T-helper 1 cell treated with Interleukin-12 subunit alpha and Interleukin-12 subunit beta and Interleukin-4 antibody, amounts not matched to agents 30 ng/mL and 1 ng/mL, for 36 hours (primary cell): ENCODE measurements around the gene MYO1A. TPM values are rescaled to one million over a fixed set of nuclear protein-coding genes. Genes with fewer than 3 reads are reported as not detected.
"Not testable (repeated sequence)": the region's sequence is repeated elsewhere in the genome, so short reads cannot be mapped to it uniquely, and the experiment has no call there.

Experiments
- intact Hi-C: fragments of 100-400 bp; cut with micrococcal nuclease; formaldehyde crosslinking; loops from one replicate; pipeline ENCODE4 v1.15.1; 2024
- total RNA-seq: library from RNA; stranded (reverse); gene quantifications from 2 replicates; pipeline ENCODE4 v1.2.3, GENCODE V29; 2022

MYO1A gene
- total RNA-seq, 1 donor from 2014 or later = 1.5 TPM

DNA sequence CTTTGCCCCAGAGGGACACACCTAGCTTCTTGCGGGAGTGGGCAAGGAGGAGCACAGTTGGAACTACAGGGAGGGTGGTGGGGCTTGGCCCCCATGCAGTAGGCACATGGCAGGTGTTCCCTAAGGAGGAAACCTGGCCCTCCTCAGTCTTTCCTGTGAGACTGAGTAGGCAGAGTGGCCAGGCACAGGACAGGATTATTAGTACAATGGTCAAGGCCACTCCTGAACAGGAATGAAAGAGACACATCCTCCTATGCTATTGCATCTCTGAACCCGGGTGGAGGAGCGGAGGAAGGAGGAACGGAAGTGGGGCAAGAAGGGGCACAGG is 846 bp downstream of the MYO1A start:
- intact Hi-C loops = no loop called here

DNA sequence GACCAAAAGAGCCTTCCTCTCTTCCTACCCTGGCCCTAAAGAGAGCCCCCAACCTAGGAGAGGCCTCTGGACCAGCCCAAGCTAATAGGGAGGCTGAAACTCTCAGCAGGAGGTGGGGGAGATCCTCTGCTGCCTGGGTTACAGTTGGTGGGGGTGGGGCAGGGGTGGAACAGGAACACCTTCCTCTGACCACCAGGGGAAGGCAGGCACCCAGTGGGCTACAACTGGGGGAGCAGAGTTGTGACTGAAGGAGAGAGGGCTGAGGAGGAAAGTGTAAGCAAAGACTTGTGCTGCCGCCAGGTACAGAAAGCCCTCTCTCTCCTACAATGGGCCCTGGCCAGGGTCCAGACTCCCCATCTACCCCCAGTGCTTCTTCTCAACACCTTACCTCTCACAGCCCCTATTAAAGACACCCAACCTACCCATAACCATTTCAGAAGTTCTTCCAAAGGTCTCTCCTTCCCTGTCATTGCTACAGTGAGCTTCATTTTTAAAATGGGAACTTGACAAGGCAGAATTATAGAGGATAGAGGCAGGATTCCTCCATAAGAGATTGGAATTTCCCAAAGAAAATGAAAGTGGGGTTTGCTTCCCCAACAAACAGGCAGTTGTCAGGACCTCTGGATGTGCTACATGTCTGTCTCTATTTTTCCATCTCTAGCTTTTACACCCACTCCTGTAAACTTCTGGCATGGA is 1.4 kb downstream of the MYO1A start:
- intact Hi-C loops = no loop called here

DNA sequence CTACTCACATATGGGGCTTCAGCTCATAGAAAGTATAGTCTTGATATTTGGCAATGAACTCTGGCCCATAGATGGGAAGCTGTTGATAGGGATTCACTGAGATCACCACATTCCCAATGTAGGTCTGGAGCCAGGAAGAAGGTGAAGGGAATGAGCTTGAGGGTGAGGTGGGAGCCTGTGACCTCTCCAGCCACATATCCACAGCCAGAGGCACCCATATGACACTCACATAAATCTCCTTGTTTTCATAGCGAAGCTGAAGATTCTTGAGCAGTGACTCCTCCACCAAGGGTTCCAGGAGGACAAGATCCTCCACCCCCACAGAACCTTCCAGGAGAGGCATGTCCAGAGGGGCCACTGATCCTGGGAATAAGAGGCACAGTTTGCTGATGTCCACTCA is 1.9 kb downstream of the MYO1A start:
- intact Hi-C loops = loop anchor here (1.0 kb wide), 2 partner anchors 13 to 40 kb away; no protein-coding TSS in a partner anchor

DNA sequence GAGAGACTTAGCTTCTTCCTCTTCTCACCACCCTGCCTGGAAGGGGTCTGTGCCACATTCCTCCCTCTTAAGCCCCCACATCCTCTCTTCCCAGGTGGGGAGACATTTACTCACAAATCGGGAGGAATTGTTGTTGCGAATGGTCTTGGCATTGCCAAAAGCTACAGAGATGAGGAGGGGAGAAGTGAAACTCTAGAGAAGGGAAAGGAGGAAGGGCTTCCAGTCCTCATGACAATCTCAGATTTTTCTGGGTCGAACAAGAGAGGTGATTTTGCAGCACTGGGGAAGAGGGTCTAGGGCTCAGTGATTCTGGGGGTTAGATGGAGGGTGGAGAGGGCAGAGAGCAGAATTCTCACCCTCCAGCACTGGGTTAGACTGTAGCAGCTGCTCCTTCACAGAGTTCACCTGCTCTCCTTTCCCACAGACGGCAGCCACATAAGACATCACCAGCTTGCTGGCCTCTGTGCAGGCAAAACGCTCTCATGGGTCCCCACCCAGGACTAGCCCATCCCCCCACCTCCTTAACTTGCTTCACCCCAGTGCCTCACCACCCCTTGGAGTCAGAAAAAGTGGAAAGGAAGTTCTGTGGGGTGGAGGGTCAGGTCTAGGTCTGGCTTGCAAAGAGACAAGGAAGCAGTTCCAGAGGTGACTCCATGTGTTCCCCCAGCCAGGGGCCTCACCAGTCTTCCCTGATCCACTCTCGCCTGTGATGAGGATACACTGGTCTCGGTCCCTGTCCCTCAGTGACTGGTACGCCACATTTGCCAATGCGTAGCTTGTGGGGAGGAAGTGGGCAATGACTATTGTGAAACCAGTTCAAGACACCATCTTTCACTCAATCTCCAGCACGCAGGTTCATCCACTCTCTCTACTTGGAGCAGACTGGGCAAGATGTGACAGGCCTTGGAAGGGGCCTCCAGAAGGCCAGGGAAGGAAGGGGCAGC is 2.7 kb downstream of the MYO1A start:
- intact Hi-C loops = loop anchor here (1.0 kb wide), 2 partner anchors 14 to 39 kb away; no protein-coding TSS in a partner anchor

- intact Hi-C loops = no loop called here
Measured at GRCh38 chr12:57046086-57046791, 3.7 kb downstream of the MYO1A start.

- intact Hi-C loops = no loop called here
Measured at GRCh38 chr12:57044889-57045288, 5.0 kb downstream of the MYO1A start.

DNA sequence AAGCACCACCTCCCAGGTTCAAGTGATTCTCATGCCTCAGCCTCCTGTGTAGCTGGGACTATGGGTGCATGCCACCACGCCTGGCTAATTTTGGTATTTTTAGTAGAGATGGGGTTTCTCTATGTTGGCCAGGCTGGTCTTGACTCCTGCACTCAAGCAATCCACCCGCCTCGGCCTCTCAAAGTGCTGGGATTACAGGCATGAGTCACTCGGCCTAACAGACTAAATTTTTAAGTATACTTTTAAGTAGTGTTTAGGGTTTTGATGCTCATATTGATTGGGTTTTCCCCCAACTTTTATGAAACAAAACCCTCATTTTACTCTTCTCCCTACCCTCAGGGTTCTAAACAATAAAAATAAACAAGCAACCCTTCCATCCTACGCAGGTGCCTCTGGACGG is 5.5 kb downstream of the MYO1A start:
- intact Hi-C loops = no loop called here

- intact Hi-C loops = no loop called here
Measured at GRCh38 chr12:57042695-57043094, 7.2 kb downstream of the MYO1A start.

GRCh38 chr12:57040750-57041149 is 9.2 kb downstream of the MYO1A start:
- intact Hi-C loops = no loop called here

DNA sequence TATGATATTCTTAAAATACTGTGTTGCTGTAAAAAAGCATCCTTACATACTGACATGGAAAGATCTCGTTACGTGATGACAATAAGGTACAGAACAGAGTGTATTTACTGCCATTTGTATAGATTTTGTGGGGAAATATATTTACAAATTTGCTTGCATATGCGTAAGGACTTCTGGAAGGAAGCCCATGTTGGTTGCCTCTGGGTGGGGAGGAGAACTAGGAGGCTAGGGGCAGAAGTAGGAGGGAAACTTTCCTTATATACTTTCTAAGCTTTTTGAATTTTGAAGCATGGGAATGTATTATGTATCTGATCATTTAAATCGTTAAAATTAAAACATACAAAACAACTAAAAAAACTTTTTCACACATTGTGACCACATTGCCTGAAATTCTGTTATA is 9.7 kb downstream of the MYO1A start:
- intact Hi-C loops = no loop called here

- intact Hi-C loops = no loop called here
Measured at GRCh38 chr12:57039016-57039798, 10.7 kb downstream of the MYO1A start.

- intact Hi-C loops = no loop called here
Measured at GRCh38 chr12:57037264-57037663, 12.7 kb downstream of the MYO1A start.

GRCh38 chr12:57033431-57033830 is 16.5 kb downstream of the MYO1A start:
- intact Hi-C loops = no loop called here

- intact Hi-C loops = loop anchor here (1.0 kb wide), 2 partner anchors 23 to 33 kb away; no protein-coding TSS in a partner anchor
Measured at GRCh38 chr12:57031789-57032188, 18.1 kb downstream of the MYO1A start.

- intact Hi-C loops = loop anchor here (1.0 kb wide), 2 partner anchors 23 to 33 kb away; no protein-coding TSS in a partner anchor
Measured at GRCh38 chr12:57031138-57031725, 18.7 kb downstream of the MYO1A start.

- intact Hi-C loops = no loop called here
Measured at GRCh38 chr12:57029457-57029856, 20.5 kb downstream of the MYO1A start.

- intact Hi-C loops = no loop called here
Measured at GRCh38 chr12:57027805-57028153, 22.1 kb downstream of the MYO1A start.

GRCh38 chr12:57027011-57027804 is 22.7 kb downstream of the MYO1A start:
- intact Hi-C loops = no loop called here

GRCh38 chr12:57025196-57025595 is 24.7 kb downstream of the MYO1A start:
- intact Hi-C loops = no loop called here

GRCh38 chr12:57022324-57022723 is 27.6 kb downstream of the MYO1A start:
- intact Hi-C loops = not testable (repeated sequence)
